GM19455 (cell line): ENCODE measurements around the gene CFAP141.
A peak's percentile ranks its signal among the peaks of the same experiment; 100 is the strongest.
"Not testable (repeated sequence)": the region's sequence is repeated elsewhere in the genome, so short reads cannot be mapped to it uniquely, and the experiment has no call there.

Source experiments
- ATAC-seq: cut with Tn5 transposase; IDR thresholded peaks from one replicate; pipeline ENCODE4 v1.9.1; 2021; ENCODE audit not compliant: unreplicated experiment

The CFAP141 gene

DNA sequence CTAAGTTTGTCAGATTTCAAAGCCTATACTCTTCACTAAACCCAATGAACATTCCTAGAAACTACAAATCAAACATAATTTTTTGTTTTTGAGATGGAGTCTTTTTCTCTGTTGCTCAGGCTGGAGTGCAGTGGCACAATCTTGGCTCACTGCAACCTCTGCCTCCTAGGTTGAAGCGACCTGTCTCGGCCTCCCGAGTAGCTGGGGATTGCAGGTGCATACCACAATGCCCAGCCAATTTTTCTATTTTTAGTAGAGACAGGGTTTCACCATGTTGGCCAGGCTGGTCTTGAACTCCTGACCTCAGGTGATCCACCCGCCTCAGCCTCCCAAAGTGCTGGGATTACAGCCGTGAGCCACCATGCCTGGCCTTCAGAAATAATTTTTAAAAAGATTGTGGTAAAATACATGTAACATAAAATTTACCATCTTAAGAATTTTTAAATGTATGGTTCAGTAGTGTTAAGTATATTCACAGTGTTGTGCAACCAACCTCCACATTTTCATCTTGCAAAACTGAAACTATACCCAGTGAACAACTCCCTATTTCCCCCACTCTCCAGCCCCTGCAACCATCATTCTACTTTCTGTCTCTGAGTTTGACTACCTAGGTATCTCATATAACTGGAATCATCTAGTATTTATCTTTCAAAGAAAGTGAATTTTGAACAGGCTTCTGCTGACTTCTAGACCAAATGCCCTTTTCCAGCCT is 2.7 kb upstream of the CFAP141 start:
- no peak for ATAC-seq

DNA sequence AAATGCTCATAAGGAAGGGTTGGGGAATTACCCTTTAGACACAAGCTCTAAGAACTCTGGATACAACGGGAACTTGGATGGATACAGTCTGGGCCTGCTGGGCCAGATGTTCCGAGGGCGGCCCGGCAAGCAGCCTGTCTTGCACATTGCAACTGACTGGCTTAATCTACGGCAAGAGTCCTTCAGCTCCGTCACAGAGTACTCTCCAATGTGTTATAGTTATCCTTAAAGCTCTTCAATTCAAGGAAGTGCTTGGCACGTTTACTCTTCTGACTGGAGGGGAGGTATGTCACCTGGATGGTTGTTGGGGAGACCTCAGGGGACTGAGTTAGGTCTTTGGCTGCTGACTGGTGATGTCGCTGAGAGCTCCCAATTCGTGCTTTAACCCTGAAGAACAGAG is 1.1 kb upstream of the CFAP141 start:
- ATAC-seq, result no peak

DNA sequence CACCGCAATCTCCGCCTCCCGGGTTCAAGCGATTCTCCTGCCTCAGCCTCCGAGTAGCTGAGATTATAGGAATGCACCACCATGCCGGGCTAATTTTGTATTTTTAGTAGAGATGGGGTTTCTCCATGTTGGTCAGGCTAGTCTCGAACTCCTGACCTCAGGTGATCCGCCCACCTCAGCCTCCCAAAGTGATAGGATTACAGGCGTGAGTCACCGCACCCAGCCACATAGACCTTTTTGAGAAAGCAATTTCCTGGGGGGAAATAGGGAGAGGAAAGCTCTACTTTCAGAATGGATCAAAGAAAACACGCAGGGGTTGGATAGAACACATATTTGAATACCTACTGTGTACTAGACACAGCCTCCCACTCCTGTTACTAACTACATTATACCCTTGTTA is 355 bp downstream of the CFAP141 start:
- ATAC-seq, result not testable (repeated sequence)

DNA sequence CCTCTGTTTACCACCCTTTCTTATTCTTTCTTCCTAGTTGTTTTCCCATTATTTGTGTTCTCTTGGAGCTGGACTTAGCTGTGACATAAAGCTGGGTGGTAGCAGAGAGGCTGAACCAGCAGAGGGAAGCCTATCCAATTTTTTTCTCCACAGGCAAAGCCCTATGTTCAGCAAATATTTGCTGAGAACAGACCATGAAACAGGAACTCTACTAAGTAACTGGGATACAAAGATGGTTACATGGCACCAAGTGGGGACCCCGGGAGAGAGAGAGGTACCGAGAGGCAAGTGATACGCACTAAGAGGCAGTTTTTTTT is 6.6 kb downstream of the CFAP141 start:
- no peak for ATAC-seq

DNA sequence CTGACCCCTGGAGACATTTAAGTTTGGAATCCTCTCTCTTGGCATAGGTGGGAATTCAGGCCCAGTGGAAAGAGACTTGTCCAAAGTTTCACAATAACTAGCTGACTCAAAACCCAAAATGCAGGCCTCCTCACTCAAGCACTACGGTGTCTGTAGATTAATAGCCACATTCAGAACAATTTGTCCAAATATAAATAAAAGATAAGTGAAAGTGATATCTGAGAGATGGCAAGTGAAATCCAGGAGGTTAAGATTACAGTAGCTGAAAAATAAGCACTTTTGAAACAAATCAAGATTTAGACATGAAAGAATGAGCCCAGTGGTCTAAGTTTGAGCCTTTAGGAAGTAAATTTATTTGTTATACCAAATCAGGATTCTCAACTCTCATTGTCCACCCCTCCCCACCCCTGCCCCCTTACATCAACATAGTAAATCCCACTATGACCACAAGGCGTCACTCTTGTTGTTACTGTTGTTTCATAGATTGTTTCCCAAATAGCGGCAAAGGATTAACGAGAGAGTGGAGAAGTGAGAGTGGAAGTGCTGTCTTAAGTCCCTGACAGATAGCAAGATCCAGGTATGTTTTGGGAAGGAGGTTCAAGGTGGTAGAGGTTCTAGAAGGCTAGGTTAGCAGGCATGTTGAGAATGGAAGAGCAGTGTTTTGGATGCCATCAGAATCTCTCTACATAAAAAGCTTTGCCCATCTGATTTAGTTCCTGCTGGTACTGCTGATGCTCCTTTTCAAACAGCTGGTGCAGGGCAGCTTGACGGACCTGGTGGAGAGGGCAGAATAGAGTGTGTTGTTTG is 7.2 kb downstream of the CFAP141 start:
- no peak for ATAC-seq

DNA sequence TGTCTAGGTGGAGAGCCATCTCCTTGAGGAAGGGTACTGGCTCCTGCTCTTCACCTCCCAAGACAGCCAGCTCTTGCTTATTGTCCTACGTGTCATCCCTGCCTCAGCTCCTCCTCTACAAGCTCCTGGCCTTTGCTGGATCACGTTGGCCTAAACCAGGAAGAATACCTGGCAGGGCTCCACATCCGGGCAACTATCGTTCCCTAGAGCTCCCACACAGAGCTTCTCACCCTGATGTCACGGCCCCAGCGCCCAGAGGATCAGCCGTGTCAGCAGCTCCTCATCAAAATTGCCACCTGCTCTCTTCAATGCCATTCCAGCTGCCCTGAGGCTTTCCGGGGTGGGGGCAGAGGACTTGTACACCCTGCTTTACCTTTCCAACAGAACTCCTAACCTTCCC is 12.3 kb downstream of the CFAP141 start:
- no peak for ATAC-seq

DNA sequence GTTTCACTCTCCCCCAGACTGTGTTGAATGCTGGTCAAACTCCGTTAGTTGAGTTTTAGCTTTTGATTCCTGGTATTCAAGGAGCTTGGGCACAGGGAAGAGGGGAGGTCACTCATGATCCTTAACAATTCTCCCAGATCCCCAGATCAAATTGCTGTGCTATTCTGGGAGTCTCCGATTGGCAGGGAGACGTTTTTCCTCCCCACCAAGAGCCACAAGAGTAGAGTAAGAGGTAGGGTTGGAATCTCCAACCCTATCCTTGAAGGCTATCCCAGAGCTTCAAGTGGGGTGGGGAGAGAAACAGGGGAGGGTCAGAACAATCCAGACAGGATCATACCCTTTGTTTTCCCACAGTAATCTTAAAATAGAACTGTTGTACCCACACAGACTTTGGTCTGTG is 13.7 kb downstream of the CFAP141 start:
- no peak for ATAC-seq

DNA sequence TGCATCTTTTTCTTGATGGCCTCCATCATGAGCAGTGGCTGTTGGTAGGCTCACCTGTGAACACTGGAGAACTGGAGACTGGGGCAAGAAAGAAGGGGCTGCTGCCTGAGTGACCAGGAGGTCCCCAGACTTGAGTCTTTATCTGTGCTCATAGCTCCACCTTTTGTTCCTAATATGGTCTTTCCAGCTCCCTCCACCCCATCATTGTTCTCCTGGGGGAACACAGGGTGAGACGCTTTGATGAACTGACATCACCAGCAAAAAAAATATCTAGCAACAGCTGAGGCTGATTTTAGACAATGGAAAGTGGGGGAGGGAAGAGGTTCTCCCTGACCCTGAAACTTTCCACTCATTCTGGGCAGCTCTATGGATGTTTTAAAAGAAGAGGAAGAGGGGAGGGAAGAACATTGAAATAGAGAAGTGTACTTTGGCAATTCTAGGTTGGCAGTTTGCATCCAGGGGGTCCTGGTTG is 14.1 kb downstream of the CFAP141 start, which contains the start of gene TPM3:
Gene TPM3, minus strand, starts transcription at position 111 of the 472 bp plus-strand sequence. Its CDS starts 82 bp downstream, at position 29.
- ATAC-seq, result no peak

DNA sequence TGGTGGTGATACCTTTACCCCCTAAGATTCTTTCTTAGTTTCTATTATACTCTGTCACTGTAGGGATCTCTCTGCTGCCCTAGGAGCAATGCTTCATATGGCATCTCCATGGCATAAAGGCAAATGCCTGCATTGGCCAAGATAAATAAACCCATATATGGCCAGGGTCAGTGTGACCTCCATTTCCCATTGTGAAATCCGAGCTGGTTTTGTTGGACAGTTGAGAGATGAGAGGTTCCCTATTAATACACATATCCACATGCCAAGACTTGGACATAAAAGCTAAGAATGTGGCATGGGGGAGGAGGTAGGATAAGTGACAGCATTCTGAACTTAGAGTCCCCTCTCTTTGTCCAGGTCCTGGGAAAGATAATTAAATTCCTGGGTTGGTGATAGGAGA is 15.6 kb downstream of the CFAP141 start:
- no peak for ATAC-seq

DNA sequence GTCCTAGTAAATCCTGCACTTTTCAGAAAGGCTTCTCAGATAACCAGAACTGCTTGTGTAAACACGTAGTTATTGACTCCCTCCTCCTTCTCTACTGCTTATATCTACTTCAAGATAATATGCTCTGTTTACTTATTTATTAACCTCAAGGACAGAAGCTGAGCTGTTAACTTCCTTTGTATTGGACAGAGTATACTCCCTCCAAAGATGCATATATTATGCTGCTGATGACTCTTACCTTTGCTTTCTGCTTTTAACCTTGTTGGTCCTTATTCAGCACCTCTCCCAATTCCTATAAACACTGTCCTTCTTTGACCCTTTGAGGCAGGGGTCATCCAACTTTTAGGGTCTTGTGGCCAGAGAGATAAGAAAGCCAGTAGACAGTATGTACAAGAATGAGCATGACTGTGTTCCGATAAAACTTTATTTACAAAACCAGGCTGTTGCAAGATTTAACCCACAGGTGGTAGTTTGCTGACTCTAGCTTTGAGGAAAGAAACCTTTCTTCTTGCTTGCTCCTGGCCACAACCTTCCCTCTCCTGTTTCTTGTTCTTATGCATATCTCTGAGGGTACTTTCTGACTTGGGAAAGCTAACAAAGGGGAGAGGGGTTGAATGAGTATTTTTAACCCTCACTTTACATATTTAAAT is 19.2 kb downstream of the CFAP141 start:
- ATAC-seq, result no peak

DNA sequence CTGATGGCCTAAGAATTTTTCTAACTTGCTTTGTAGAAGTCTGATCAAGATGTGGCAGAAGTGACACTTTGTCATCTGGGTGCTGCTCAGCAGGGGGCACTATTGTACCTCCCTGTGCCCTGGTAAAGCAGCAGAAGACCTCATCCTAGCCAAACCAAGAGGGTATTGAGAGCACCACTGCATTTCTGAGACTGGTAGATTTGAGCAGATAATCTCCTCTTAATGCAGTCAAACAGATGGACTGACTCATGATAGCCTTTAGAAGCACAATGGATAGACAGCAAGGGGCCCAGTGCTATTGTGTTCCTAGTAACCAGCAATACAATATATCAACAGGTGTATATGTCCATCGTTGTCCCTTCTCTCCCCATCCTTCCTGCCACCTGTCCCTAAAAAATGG is 20.0 kb downstream of the CFAP141 start:
- no peak for ATAC-seq

DNA sequence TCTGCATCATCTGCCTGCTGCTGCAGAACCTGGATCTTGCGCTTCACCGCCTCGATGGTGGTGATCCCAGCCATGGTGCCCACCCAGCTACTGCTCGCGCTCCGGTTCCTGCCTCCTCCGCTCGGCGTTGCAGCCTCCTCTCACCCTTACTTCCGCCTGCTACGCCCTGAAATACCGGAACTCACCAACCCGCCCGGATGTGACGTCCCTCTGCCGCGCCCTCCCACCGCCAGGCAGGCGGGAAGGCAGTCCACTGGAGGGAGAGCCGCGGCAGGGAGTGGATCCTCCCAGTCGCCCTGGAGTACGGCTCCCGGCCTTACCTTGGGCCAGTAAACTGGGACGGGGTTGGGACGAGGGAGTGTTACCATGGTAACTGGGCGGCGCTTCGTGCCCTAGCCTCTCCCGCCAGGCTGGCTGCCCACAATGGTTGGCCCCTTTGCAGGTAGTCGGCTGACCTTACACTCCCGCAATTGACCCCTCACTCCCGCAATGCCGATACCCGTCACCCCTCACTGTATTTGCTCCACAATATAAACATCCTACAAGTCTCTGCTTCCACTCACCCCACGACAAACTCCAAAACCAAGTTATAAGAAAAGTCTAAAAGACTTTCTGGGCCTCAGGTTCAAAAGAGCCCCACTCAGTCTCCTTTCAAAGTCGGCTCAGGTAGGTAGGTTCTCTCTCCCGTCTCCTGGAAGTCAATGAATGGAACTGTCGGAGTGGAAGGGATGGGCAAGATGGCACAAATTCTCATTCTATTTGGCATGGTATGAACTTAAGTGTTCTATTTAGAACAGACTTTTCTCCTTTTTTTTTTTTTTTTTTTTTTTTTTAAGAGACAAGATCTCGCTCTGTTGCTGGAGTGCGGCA is 22.9 kb downstream of the CFAP141 start:
- peak; percentile 77 for ATAC-seq

DNA sequence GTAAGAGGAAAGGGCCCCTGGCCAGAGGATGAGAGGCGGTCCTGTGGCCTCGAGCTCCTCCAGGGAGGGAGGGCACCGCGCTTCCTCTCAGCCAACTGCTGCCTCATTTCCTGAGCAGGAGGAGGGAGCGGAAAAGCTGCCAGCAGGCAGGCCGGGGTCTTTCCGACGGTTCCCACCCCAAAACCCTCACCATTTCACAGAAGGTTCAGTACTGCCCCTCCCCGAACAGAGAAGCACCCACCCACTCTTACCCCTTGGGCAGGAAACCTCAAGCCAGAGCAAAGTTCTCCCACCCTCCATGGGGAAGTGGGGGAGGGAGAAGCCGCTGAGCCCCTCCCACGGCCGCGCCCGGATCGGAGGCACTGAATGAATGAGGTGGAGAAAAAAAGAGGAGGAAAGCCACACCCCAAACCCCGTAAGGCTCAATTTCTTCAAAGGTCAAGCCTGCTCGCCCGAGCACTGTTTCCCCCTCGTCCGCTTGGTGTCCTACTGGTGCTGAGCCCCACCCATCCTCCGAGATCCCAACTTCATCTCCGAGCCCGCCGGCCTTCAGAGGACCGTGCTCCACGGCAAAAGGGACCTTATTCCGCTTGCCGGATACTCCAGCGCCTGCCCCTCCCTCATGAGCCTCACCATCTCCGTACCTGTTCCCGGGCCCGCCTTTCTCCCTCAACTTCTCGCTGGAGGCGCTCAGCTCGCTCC is 23.6 kb downstream of the CFAP141 start:
- peak; percentile 34 for ATAC-seq

DNA sequence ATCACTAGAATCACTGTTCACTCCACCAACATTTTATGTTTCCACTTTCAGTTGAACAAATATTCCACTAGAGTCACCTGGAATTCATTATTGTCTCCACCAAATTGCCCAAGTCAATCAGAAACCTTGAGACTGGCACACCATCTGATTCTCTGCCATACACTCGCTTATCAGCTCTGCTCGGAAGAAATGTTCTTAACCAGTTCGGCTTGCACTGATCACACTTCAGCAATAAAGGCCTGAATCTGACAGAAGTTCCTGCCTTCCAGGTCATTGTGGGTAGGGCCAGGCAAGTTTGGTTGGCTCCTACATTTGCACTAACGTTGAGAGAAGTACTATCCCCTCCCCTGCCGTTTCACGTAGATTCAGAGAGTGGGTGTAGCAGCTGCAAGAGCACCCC is 24.2 kb downstream of the CFAP141 start:
- ATAC-seq, result peak; percentile 47

DNA sequence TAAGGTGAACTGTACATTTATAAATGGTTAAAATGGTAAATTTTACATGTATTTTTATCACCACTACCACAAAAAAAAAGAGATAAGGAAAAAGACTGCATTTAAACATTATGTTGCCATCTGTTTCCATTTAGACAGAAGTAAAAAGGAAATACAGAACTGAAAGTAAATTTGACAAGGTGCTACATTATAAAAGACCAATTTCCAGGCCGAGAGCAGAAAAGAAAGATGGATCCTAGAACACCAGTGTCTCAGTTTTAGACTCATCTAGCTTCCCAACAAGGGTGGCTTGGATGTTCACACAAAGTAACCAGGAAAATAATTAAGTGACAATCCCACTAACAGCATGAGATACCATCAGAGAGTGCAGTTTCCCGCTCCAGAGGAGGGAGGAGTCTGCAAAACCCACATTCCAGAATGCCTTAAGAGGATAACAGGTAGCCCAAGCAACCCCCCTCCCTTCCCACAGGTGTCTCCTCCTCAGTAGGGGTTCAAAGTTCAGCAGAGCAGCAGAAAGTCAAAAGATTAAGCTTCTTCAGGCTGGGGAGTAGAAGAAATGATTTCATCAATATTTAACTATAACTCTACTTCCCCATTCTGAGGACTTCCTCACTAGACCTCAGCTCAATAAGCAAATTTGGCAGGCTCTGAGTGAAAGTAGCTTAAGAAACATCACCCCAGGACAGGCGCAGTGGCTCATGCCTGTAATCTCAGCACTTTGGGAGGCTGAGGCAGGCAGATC is 26.0 kb downstream of the CFAP141 start:
- no peak for ATAC-seq

DNA sequence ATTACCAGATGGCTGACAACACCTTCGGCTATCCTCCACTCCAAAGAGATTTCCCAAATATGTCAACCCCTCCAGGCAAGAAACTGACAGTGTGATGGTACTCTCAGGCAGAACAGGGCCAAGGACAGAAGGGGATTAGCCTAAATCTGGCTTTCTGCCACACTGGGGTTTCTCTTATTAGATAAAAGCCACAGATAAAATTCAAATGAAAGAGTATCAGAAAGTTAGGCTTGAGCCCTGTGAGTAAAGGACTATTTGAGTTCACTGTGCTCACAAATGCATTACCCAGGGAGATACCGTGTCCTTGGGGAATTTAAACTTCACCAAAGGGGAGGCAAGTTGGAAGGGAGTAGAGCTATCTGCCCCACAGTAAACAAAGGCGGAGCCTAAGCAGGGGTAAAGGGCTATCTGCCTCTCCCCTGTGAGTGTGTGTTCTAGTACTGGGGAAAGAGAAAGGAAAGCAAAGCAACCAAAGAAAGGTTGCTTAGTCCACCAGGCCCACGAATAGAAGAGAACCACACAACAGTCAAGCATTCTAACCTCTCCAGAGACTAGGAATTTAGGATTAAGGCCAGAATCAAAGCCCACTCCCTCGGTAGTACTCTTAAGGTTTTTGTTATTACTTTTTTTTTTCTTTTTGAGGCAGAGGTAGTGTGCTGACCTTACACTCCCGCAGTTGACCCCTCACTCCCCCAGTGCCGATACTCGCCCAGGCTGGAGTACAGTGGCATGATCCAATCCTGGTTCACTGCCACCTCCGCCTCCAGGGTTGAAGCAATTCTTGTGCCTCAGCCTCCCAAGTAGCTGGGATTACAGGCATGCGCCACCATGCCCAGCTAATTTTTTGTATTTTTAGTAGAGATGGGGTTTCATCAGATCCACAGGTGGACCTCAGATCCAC is 27.0 kb downstream of the CFAP141 start:
- ATAC-seq, result no peak

DNA sequence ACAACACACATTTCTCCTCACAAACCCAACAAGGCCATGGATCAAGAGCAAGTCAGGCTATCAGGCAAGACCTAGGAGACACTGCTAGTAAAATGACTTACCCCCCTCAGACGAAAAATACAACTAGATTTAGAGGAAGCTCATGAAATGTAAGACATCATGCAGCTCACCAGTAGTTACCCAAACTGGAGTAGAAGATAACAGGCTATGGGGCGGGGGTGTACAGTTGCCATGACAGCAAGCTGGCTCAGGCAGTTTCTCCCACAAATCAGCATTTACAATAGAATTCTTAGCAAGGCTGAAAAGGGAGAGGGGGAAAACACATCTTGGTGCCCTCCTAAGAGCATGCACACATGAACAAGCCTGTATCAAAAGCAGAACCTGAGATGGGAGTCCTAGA is 28.1 kb downstream of the CFAP141 start:
- ATAC-seq, result no peak

DNA sequence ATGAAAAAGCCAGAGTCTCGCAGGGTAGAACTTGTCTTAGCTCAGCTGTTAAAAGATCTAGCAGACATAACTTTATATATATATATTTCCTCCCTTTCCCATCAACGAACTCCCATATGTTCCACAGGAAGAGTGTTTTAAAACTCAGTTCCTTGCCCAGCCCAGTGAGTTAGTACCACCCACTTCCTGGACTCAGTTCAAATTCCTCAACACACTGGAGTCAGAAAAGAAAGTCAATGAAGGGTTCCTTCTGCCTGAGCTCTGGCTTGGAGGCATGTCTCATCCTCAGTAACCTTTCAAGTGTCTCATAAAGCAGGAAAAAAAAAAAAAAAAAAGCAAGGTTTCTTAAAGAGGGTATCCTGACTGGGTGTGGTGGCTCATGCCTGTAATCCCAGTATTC is 29.8 kb downstream of the CFAP141 start:
- no peak for ATAC-seq

DNA sequence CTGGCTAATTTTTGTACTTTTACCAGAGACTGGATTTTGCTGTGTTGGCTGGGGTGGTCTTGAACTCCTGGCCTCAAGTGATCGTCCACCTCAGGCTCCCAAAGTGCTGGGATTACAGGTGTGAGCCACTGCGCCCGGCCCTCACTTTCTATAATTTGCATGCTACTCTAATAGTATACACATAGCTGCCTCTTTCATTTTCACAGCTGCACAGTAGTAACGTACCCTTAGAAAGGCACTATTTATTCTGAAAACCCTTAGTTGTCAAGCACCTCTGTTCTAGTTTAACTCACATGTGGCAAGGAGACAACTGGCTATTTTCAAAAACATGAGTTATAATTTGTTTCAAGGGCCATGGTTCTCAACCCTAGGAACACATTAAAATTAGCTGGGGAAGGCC is 31.5 kb downstream of the CFAP141 start:
- ATAC-seq, result peak; percentile 59
